CD4-positive, alpha-beta T cell treated with Interleukin-12 subunit alpha and Interleukin-12 subunit beta, for 1 hour (primary cell): ENCODE data around the gene OR51B2.

Experiments used
- DNase-seq: peaks from one replicate; pipeline ENCODE4 v3.0.0-alpha.2; 2020

The OR51B2 gene

DNA sequence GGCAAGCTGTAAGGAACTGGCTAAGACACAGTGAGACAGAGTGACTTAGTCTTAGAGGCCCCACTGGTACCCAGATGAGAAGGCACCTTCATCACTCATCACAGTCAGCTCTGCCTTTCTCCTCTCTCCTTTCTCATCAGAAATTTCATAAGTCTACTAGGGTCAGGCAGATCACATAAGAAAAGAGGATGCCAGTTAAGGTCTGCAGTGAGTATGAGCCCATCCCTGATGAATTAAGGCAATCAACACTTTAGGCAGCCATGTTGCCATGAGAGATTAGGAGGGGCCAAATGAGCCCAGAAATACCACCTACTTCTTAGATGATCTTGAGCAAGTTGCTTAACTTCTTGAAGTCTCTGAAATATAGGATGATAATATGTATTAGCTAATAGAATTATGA lies 42.5 kb downstream of the OR51B2 start:
- no peak for DNase-seq

DNA sequence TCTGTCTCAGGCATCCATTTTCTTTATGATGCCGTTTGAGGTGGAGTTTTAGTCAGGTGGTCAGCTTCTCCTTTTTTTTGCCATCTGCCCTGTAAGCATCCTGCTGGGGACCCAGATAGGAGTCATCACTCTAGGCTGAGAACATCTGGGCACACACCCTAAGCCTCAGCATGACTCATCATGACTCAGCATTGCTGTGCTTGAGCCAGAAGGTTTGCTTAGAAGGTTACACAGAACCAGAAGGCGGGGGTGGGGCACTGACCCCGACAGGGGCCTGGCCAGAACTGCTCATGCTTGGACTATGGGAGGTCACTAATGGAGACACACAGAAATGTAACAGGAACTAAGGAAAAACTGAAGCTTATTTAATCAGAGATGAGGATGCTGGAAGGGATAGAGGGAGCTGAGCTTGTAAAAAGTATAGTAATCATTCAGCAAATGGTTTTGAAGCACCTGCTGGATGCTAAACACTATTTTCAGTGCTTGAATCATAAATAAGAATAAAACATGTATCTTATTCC lies 43.5 kb downstream of the OR51B2 start:
- peak; percentile 0 for DNase-seq

DNA sequence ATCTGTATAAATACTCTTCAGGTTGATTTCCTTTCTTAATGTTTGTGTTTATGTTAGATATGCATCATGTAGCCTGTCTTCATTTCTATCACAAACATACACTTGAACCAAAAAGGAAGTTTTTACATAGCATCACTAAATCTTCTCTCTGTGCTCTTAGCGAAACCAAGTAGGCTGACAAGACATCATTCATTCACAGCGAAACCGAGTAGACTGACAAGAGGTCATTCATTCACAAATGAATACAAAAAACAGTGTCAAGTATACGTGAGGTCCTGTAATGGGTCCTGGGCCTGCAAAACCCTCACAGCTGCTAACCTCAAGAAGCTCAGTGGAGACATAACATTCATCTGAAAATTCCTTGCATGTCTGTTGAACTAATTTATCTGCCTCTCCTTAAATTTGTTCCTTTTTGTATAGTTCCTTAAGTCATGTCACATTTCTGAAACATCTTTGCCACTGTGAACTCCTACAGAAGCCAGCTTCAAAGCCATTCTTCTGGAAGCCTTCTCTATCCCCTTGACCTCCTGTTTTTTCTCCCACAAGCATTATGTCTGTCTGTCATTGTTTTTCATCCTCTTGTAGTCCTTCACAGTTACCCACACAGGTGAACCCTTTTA lies 44.5 kb downstream of the OR51B2 start:
- DNase-seq: no peak

DNA sequence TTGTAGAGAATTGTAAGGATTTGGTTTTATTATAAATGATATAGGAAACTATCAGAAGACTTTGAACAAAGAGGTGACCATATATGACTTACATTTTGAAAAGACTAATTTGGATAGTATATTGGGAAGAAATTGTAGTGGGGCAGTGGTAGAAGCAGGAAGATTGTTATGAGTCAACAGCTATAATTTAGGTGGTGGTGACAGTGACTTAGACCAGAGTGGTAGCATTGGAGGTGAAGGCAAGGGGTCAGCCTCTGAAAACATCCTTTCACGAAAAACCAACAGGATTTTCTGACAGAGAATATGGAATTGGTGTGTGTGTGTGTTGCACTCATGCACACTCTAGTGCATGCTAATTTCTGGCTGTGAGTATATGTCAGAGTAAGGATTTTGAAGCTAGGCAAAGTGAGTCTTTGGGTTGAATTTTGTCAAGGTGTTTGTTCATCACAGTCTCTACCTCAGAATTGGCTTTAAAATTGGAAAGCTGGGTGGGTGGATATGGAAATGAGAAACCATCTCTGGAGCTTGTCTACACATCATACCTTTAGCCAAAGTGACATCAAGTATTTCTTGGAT lies 46.2 kb downstream of the OR51B2 start:
- no peak for DNase-seq

DNA sequence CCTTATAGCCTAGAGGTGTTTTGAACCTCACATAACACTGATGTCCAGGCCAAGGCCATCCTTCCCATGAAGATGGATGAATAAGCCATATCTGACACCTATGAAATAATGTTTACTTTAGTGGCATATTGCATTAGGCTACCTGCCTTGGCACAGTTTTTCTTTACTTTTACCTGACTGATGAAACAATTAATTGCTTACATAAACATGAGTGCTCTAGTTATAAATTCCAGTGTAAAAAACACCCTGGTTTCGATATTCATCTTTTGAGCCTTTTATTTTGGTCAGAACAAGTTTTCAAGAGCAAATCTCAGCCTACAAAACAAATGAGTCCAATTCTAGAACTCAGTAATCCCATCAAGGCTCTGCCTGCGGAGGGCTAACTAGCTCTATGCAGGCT lies 47.4 kb downstream of the OR51B2 start:
- no peak for DNase-seq

DNA sequence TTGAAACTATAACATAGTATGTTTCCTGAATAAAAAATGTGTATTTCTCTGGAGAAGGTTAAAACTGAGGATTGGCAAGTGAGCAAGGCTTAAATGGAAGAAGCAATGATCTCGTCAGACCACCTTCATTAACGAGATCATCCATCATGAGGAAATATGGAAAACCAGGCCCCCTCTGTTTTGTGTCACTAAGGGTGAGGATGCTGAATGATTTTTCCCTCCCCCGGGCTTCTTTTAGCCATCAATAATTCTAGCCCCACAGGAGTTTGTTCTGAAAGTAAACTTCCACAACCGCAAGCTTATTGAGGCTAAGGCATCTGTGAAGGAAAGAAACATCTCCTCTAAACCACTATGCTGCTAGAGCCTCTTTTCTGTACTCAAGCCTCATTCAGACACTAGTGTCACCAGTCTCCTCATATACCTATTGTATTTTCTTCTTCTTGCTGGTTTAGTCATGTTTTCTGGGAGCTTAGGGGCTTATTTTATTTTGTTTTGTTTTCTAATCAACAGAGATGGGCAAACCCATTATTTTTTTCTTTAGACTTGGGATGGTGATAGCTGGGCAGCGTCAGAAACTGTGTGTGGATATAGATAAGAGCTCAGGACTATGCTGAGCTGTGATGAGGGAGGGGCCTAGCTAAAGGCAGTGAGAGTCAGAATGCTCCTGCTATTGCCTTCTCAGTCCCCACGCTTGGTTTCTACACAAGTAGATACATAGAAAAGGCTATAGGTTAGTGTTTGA lies 48.6 kb downstream of the OR51B2 start:
- DNase-seq: no peak

DNA sequence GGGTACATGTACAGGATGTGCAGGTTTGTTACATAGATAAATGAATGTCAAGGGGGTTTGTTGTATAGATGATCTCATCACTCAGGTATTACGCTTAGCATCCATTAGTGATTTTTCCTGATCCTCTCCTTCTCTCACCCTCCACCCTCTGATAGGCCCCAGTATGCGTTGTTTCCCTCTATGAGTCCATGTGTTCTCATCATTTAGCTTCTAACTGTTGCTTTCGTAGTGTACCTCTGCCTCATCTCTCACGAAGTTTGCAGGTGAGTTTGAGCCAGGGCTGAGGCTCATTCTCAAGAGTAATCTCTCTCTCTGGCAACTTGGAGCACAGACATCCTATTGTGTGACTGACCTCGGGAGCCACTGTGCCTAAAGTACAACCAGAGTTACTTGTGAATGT lies 49.7 kb downstream of the OR51B2 start:
- no peak for DNase-seq
